Measurements from ENCODE around the gene SPI1.

Gene SPI1

GRCh38 chr11:47378010-47378835 lies at the start of gene SPI1:
Gene SPI1, minus strand, starts transcription at chr11:47378547. Its CDS starts 194 bp downstream, at chr11:47378353.
- DNase-seq = no peak

GRCh38 chr11:47426062-47426956 lies 48.0 kb upstream of the SPI1 start, which contains the start of gene PSMC3:
Gene PSMC3, minus strand, starts transcription at chr11:47426439. Its CDS starts 160 bp downstream, at chr11:47426279.
- peak; percentile 100 for DNase-seq

- DNase-seq = no peak
Measured at GRCh38 chr11:47425611-47426010, 47.3 kb upstream of the SPI1 start.

- no peak for DNase-seq
Measured at GRCh38 chr11:47418454-47419259, 40.3 kb upstream of the SPI1 start.

GRCh38 chr11:47417712-47418111 lies 39.4 kb upstream of the SPI1 start:
- no peak for DNase-seq

- no peak for DNase-seq
Measured at GRCh38 chr11:47415949-47416472, 37.7 kb upstream of the SPI1 start.

GRCh38 chr11:47415091-47415854 lies 36.9 kb upstream of the SPI1 start:
- no peak for DNase-seq

- no peak for DNase-seq
Measured at GRCh38 chr11:47414685-47415070, 36.3 kb upstream of the SPI1 start.

GRCh38 chr11:47413908-47414684 lies 35.7 kb upstream of the SPI1 start:
- no peak for DNase-seq

GRCh38 chr11:47413351-47413750 lies 35.0 kb upstream of the SPI1 start:
- no peak for DNase-seq

- DNase-seq = peak; percentile 75
Measured at GRCh38 chr11:47411884-47412746, 33.8 kb upstream of the SPI1 start.

GRCh38 chr11:47410370-47411264 lies 32.3 kb upstream of the SPI1 start:
- no peak for DNase-seq

GRCh38 chr11:47409440-47410369 lies 31.4 kb upstream of the SPI1 start:
- no peak for DNase-seq

- no peak for DNase-seq
Measured at GRCh38 chr11:47408598-47409439, 30.5 kb upstream of the SPI1 start.

GRCh38 chr11:47407746-47408590 lies 29.6 kb upstream of the SPI1 start, which contains the start of gene SLC39A13:
Gene SLC39A13, plus strand, starts transcription at chr11:47408590. Its CDS starts 1,505 bp downstream, at chr11:47410095.
- peak; percentile 95 for DNase-seq
